Epithelial cell of proximal tubule (primary cell): Measurements from ENCODE around the gene LRRFIP2. TPM values are rescaled to one million over a fixed set of nuclear protein-coding genes. Genes with fewer than 3 reads are reported as not detected.
"Not testable (repeated sequence)": the region's sequence is repeated elsewhere in the genome, so short reads cannot be mapped to it uniquely, and the experiment has no call there.

ENCODE experiments used
- DNase-seq: peaks from one replicate; pipeline ENCODE4 v3.0.0-alpha.2; 2011; ENCODE audit warnings: low read depth
- H3K4me3 ChIP-seq: 2 replicates; pipeline ENCODE4 v1.5.1; 2011; ENCODE audit warnings: low read depth, mild to moderate bottlenecking, low read length
- total RNA-seq: library from RNA; depleted of rRNA; stranded (reverse); fragments of >200 nt; gene quantifications from 2 replicates; pipeline ENCODE4 v1.2.3, GENCODE V29; 2015
- TF ChIP-seq, protein P1 (sequence below): conservative IDR thresholded peaks from 2 replicates; pipeline ENCODE4 v1.5.1; 2012; ENCODE audit warnings: low read depth, mild to moderate bottlenecking, low read length

Gene LRRFIP2
- total RNA-seq, 1 donor from 2014 or later: 69.6 TPM

- no peak overlapping the region for H3K4me3 ChIP-seq
- TF ChIP-seq, protein P1, sequence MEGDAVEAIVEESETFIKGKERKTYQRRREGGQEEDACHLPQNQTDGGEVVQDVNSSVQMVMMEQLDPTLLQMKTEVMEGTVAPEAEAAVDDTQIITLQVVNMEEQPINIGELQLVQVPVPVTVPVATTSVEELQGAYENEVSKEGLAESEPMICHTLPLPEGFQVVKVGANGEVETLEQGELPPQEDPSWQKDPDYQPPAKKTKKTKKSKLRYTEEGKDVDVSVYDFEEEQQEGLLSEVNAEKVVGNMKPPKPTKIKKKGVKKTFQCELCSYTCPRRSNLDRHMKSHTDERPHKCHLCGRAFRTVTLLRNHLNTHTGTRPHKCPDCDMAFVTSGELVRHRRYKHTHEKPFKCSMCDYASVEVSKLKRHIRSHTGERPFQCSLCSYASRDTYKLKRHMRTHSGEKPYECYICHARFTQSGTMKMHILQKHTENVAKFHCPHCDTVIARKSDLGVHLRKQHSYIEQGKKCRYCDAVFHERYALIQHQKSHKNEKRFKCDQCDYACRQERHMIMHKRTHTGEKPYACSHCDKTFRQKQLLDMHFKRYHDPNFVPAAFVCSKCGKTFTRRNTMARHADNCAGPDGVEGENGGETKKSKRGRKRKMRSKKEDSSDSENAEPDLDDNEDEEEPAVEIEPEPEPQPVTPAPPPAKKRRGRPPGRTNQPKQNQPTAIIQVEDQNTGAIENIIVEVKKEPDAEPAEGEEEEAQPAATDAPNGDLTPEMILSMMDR: no peak
- no peak for DNase-seq
Measured at GRCh38 chr3:37129871-37130270, 44.5 kb downstream of the LRRFIP2 start.

- H3K4me3 ChIP-seq: no peak overlapping the region
- TF ChIP-seq, protein P1: no peak
- no peak for DNase-seq
Measured at GRCh38 chr3:37127340-37127739, 47.0 kb downstream of the LRRFIP2 start.

DNA sequence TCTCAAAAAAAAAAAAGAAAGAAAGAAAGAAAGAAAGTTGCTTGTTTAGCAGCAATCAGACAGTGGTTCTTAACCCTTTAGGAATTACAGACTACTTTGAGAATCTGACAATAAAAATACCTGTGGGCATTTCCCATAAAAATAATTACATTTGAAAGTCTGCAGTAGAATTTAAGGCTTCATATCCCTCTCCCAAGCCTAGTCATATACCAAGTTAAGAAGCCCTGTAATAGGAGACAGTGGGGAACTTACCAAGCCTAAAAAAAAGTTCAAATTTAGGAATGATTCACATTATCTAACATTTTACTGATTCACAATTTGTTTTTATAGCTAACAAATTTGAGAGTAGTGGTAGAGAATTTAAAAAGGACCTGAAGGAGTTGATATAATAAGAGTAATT lies 47.5 kb downstream of the LRRFIP2 start:
- TF ChIP-seq, protein P1: no peak
- no peak overlapping the region for H3K4me3 ChIP-seq
- DNase-seq: no peak

DNA sequence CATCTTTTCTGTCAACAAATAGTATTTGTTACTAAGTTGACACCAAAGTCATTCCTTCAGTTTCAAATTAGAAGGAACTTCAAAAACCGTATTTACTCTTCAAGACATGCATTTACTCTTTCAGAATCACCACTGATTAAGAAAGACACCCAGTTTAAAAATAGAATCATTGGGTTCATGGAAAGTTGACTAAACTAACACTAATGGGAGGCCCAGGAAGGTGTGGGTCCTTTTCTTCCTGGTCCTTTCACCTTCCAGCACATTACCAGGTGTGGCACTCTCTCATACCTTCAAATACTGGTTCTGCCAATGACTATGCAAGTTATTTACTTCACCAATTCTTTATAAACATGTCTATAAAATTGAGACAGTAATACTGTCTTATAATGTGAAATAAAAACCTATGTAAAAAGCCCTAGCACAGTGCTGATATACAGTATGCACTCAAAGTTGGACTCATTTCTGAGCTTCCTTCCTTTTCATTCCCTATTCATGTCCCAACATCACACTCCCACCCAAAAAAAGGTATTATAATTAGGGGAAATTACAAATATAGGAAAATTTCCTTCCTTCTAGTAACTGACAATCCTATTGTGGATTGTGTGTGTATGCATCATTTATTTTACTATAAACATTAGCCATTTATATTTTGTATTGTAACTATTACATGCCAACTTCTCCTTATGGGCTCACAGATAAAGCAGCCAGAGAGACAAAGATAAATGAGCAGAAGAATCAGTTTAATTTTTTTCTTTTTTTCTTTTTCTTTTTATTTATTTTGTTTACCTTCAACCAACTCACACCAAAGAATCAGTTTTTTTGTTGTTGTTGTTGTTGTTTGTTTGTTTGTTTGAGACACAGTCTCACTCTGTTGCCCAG lies 48.9 kb downstream of the LRRFIP2 start:
- no peak overlapping the region for H3K4me3 ChIP-seq
- no peak for DNase-seq
- TF ChIP-seq, protein P1: no peak

GRCh38 chr3:37124435-37124834 lies 49.9 kb downstream of the LRRFIP2 start:
- DNase-seq: no peak
- TF ChIP-seq, protein P1: no peak
- no peak overlapping the region for H3K4me3 ChIP-seq

- DNase-seq: no peak
- no peak overlapping the region for H3K4me3 ChIP-seq
- TF ChIP-seq, protein P1: no peak
Measured at GRCh38 chr3:37123292-37123691, 51.1 kb downstream of the LRRFIP2 start.

- not testable (repeated sequence) for H3K4me3 ChIP-seq, DNase-seq
Measured at GRCh38 chr3:37122069-37122468, 52.3 kb downstream of the LRRFIP2 start.
